H1 (cell line): Measurements from ENCODE around the gene GCC1. TPM values are rescaled to one million over a fixed set of nuclear protein-coding genes. Genes with fewer than 3 reads are reported as not detected.

Experiments used
- CTCF ChIA-PET: fragments of 300-600 bp; sonication (Branson Sonifier 250); formaldehyde crosslinking; loops from one replicate; lab custom pipeline; 2021; ENCODE audit not compliant: partially characterized antibody; lab: Charles Lee
- POLR2A ChIA-PET: fragments of 300-600 bp; sonication (Branson Sonifier 250); formaldehyde crosslinking; loops from one replicate; lab custom pipeline; 2021; ENCODE audit warnings: inconsistent platforms; ENCODE audit not compliant: partially characterized antibody; lab: Charles Lee
- DNase-seq, 2 experiments: peaks; one replicate each; pipeline versions ENCODE4 v3.0.0 to v3.0.0-alpha.2; 2010 to 2022; ENCODE audit warnings: low spot score in 2 of 2, low read depth in 1 of 2, mixed read lengths in 1 of 2
- FAIRE-seq: peaks from 2 replicates; lab custom pipeline; 2011; peaks lifted over from hg19 to GRCh38; lab: Jason Lieb, UNC
- H2AFZ ChIP-seq: 2 replicates; pipeline ENCODE4 v1.8.1; 2012; ENCODE audit warnings: low read length, inconsistent platforms
- H2AK5ac ChIP-seq: 2 replicates; pipeline ENCODE4 v1.6.1; 2013; ENCODE audit warnings: low read depth, low read length
- H2BK120ac ChIP-seq: replicated peaks from 2 replicates; pipeline ENCODE3; 2013; ENCODE audit warnings: low read depth, low read length, inconsistent platforms
- H2BK12ac ChIP-seq: 2 replicates; pipeline ENCODE4 v1.6.1; 2013; ENCODE audit warnings: low read depth, low read length
- H2BK15ac ChIP-seq: 2 replicates; pipeline ENCODE4 v1.6.1; 2013; ENCODE audit warnings: low read length
- H2BK20ac ChIP-seq: 2 replicates; pipeline ENCODE4 v1.6.1; 2013; ENCODE audit warnings: low read length
- H2BK5ac ChIP-seq: 2 replicates; pipeline ENCODE4 v1.6.1; 2013; ENCODE audit warnings: low read depth, low read length
- H3K14ac ChIP-seq: 2 replicates; pipeline ENCODE4 v1.6.1; 2013; ENCODE audit warnings: inconsistent platforms; ENCODE audit not compliant: insufficient read length
- H3K18ac ChIP-seq: 2 replicates; pipeline ENCODE4 v1.6.1; 2013; ENCODE audit warnings: low read length; ENCODE audit errors: extremely low read depth
- H3K23ac ChIP-seq: 2 replicates; pipeline ENCODE4 v1.6.1; 2013; ENCODE audit warnings: inconsistent platforms; ENCODE audit not compliant: insufficient read length
- H3K23me2 ChIP-seq: 2 replicates; pipeline ENCODE4 v1.6.1; 2013; ENCODE audit warnings: low read depth, low read length
- H3K27ac ChIP-seq: 2 replicates; pipeline ENCODE4 v1.6.1; 2011; ENCODE audit warnings: low read depth, low read length, inconsistent platforms
- H3K27me3 ChIP-seq, 4 experiments: replicated peaks in 1 of 4; 1 replicate in 1 of 4; 2 replicates in 3 of 4; pipeline versions ENCODE4 v1.6.1 to v1.8.1; 2011 to 2013; ENCODE audit warnings: low read length in 3 of 4, mild to moderate bottlenecking in 3 of 4, inconsistent platforms in 2 of 4, mixed read lengths in 2 of 4, moderate library complexity in 1 of 4; ENCODE audit not compliant: control insufficient read depth in 3 of 4, insufficient read depth in 3 of 4; ENCODE audit errors: extremely low read depth in 1 of 4
- H3K36me3 ChIP-seq, 4 experiments: 2 replicates each; pipeline versions ENCODE4 v1.6.1 to v1.8.1; 2011 to 2013; ENCODE audit warnings: mild to moderate bottlenecking in 4 of 4, low read length in 3 of 4, moderate library complexity in 2 of 4, control low read depth in 1 of 4, inconsistent platforms in 1 of 4; ENCODE audit not compliant: insufficient read depth in 4 of 4, control insufficient read depth in 2 of 4
- H3K4ac ChIP-seq: replicated peaks from 2 replicates; pipeline ENCODE3; 2013; ENCODE audit warnings: low read length, low read depth, mixed read lengths, inconsistent platforms; ENCODE audit not compliant: insufficient read length
- H3K4me1 ChIP-seq, 4 experiments: replicated peaks in 1 of 4; 1 replicate in 1 of 4; 2 replicates in 3 of 4; pipeline versions ENCODE4 v1.6.1 to v1.8.1; 2011 to 2013; ENCODE audit warnings: low read length in 3 of 4, inconsistent platforms in 2 of 4, mixed read lengths in 1 of 4; ENCODE audit not compliant: insufficient read depth in 4 of 4, control insufficient read depth in 3 of 4
- H3K4me2 ChIP-seq, 2 experiments: 2 replicates each; pipeline versions ENCODE4 v1.6.1 to v1.8.1; 2011 to 2013; ENCODE audit warnings: low read depth in 2 of 2, low read length in 2 of 2, control low read depth in 1 of 2, inconsistent platforms in 1 of 2, mild to moderate bottlenecking in 1 of 2; ENCODE audit not compliant: insufficient read depth in 1 of 2
- H3K4me3 ChIP-seq, 4 experiments: fragments of 200-600, 300-600 bp in 1 of 4; sonication (generic), shearing (Covaris generic), sonication (Bioruptor Twin) in 1 of 4; 2 replicates each; pipeline versions ENCODE4 v1.5.1 to v1.8.1; 2011 to 2016; ENCODE audit warnings: low read length in 4 of 4, low read depth in 3 of 4, control low read depth in 2 of 4, inconsistent platforms in 2 of 4, mild to moderate bottlenecking in 2 of 4, mixed read lengths in 1 of 4, moderate library complexity in 1 of 4; ENCODE audit not compliant: insufficient read depth in 2 of 4; ENCODE audit errors: extremely low read depth in 1 of 4
- H3K56ac ChIP-seq: replicated peaks from 2 replicates; pipeline ENCODE3; 2013; ENCODE audit warnings: low read depth, mild to moderate bottlenecking, mixed read lengths, low read length, inconsistent platforms; ENCODE audit not compliant: insufficient read length
- H3K79me1 ChIP-seq: 2 replicates; pipeline ENCODE4 v1.6.1; 2013; ENCODE audit warnings: low read depth, low read length, control low read depth
- H3K79me2 ChIP-seq, 2 experiments: 2 replicates each; pipeline versions ENCODE4 v1.6.1 to v1.8.1; 2012 to 2013; ENCODE audit warnings: low read length in 2 of 2, mild to moderate bottlenecking in 2 of 2, inconsistent platforms in 1 of 2; ENCODE audit not compliant: insufficient read depth in 2 of 2, control insufficient read depth in 1 of 2
- H3K9ac ChIP-seq, 4 experiments: replicated peaks in 1 of 4; 1 replicate in 1 of 4; 2 replicates in 3 of 4; pipeline versions ENCODE4 v1.6.1 to v1.8.1; 2011 to 2013; ENCODE audit warnings: low read depth in 3 of 4, low read length in 3 of 4, control low read depth in 2 of 4, mild to moderate bottlenecking in 2 of 4, moderate library complexity in 2 of 4, inconsistent platforms in 1 of 4; ENCODE audit errors: extremely low read depth in 1 of 4
- H3K9me3 ChIP-seq, 2 experiments: 2 replicates each; pipeline versions ENCODE4 v1.6.1 to v1.8.1; 2012 to 2013; ENCODE audit warnings: mild to moderate bottlenecking in 2 of 2, moderate library complexity in 2 of 2, control low read depth in 1 of 2, inconsistent platforms in 1 of 2, low read depth in 1 of 2, low read length in 1 of 2, mixed read lengths in 1 of 2; ENCODE audit not compliant: insufficient read depth in 2 of 2
- H4K20me1 ChIP-seq, 2 experiments: replicated peaks in 1 of 2; 2 replicates each; pipeline versions ENCODE3 to v1.8.1; 2011 to 2013; ENCODE audit warnings: inconsistent platforms in 2 of 2, low read length in 2 of 2, mild to moderate bottlenecking in 1 of 2; ENCODE audit not compliant: insufficient read depth in 2 of 2, control insufficient read depth in 1 of 2
- H4K5ac ChIP-seq: 2 replicates; pipeline ENCODE4 v1.6.1; 2013; ENCODE audit warnings: low read length, low read depth, mixed read lengths, inconsistent platforms; ENCODE audit not compliant: insufficient read length
- H4K8ac ChIP-seq: 2 replicates; pipeline ENCODE4 v1.8.0; 2013; ENCODE audit warnings: mild to moderate bottlenecking, moderate library complexity, low read length, inconsistent platforms; ENCODE audit not compliant: insufficient read depth; ENCODE audit errors: extremely low read depth
- H4K91ac ChIP-seq: replicated peaks from 2 replicates; pipeline ENCODE3; 2013; ENCODE audit warnings: low read length, mixed read lengths, inconsistent platforms; ENCODE audit not compliant: insufficient read length
- JUND ChIP-seq: IDR thresholded peaks from 2 replicates; pipeline ENCODE4 v1.6.1; 2011; ENCODE audit warnings: mild to moderate bottlenecking, improper control_type of control experiment, low read length
- WGBS, 2 experiments: shearing (Covaris generic) in 1 of 2; methylation state at CpG; one replicate each; pipeline versions ENCODE4 v1.1.6 to v1.1.7; 2013 to 2015; ENCODE audit warnings: low lambda C conversion rate in 2 of 2, mixed read lengths in 2 of 2, inconsistent platforms in 1 of 2, low coverage in 1 of 2, missing lambda C conversion rate in 1 of 2; ENCODE audit not compliant: insufficient replicate concordance in 2 of 2, insufficient coverage in 1 of 2, insufficient read length in 1 of 2; ENCODE audit errors: extremely low coverage in 1 of 2, missing lambda C conversion rate in 1 of 2; 5-methylcytosine and 5-hydroxymethylcytosine counted together
- polyA plus RNA-seq, 7 experiments: library from polyadenylated mRNA; depleted of rRNA in 3 of 7; stranded (reverse) in 5 of 7; unstranded in 2 of 7; fragments of >200 nt in 5 of 7; fragments of 200-250 nt in 2 of 7; gene quantifications; 1 replicate in 5 of 7; 2 replicates in 1 of 7; 4 replicates in 1 of 7; pipeline versions ENCODE4 v1.2.1 to v1.2.3, GENCODE V29; 2011 to 2013; ENCODE audit warnings: missing spikeins in 2 of 7, mixed read lengths in 2 of 7
- total RNA-seq: library from RNA; stranded (reverse); fragmentation: NEBNext Ultra II Directional; extraction: Animal tissue kit (Norgen Biotek cat#: 25700); gene quantifications from 2 replicates; pipeline ENCODE4 v1.2.1, GENCODE V29; 2021

GCC1 gene
- total and polyA plus RNA-seq, 2 of the 8 experiments (the other 6 are each of a cell fraction or from before 2014, with no cell fraction given): 3.3 to 15.0 TPM

DNA sequence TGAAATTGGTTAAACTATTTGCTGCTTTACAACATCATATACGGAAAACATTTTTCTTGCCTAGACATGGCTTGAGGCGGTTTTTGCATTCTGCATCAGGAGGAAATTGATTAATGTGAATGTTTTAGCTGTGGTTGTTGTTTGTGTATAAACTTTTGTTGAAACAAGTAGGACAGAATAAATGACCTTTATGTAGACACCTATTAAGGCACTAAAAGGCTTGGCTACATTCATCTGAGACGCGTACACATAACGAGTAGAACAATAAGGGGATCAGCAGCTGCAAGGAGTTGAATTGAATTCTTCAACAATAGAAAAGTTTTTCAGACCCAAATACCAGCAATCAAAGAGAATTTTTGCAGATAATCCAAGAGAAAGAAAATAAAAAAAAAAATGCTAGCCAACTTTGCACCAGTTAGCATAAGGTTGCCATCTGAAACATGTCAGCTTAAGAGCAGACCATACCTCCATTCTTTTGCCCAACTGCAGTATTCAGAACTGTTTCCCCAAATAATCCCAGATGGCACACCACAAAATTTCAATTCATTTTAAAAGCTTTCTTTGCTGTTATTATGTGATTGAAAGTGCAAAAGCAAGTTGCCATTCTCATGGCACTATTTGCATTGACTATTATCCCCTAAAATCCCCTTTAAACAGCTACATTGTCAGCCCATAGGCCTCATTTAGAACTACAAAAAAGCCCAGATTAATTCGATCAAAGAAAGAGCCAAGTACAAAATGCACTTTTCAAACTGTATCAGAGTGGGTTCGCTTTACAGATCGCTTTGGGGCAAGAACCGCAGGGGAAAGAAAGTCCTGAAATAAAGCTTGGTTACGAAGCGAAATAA lies 49.6 kb downstream of the GCC1 start:
- Histone ChIP-seq H3K14ac (no peak overlapping the region), H3K4me3 (no peak overlapping the region), H4K91ac (no peak overlapping the region), H3K23me2 (no peaks in the 10 kb centered on the region), H3K9ac (no peak overlapping the region), H2BK12ac (no peak overlapping the region), H3K36me3 (no peaks in the 10 kb centered on the region), H4K5ac (no peak overlapping the region), H2BK15ac (no peak overlapping the region), H3K56ac (no peak overlapping the region), H3K23ac (no peak overlapping the region), H3K79me1 (no peaks in the 10 kb centered on the region), H3K79me2 (no peaks in the 10 kb centered on the region), H4K20me1 (no peaks in the 10 kb centered on the region), H3K18ac (no peak overlapping the region), H4K8ac (no peak overlapping the region), H2AK5ac (no peak overlapping the region), H3K9me3 (no peaks in the 10 kb centered on the region), H2BK5ac (no peak overlapping the region), H2AFZ (no peak overlapping the region), H3K4ac (no peak overlapping the region), H3K27me3 (peaks cover 1 to 8% (median 7%) of the 10 kb centered on the region in 4 experiments; a peak in 4 of 7 replicates), H2BK120ac (no peak overlapping the region), H2BK20ac (no peak overlapping the region), H3K4me2 (no peak overlapping the region), H3K27ac (no peak overlapping the region), H3K4me1 (peaks cover 0 to 7% (median 4%) of the 10 kb centered on the region in 4 experiments; a peak in 2 of 7 replicates)
- DNase-seq (no peak), FAIRE-seq (no peak)
- TF ChIP-seq JUND: no peak
- ChIA-PET POLR2A (no interaction called here), CTCF (interaction anchor here (0.6 to 2.0 kb wide), 4 partner anchors 18 to 343 kb away, joined by 4 to 5 read pairs (median 4); no protein-coding TSS in a partner anchor)
- WGBS, 2 experiments: 84% methylated on average over 11 of the region's 11 CpGs; no CpG with 5 or more reads in 1 of the 2 experiments
